Midbrain (tissue), 1 donor: ENCODE data around the gene SNU13.
"Not testable (repeated sequence)": the region's sequence is repeated elsewhere in the genome, so short reads cannot be mapped to it uniquely, and the experiment has no call there.

Experiments
- DNase-seq: peaks from one replicate; lab custom pipeline; 2025; lab: John Stamatoyannopoulos, UW

SNU13 gene

GRCh38 chr22:41681616-41682015 is 7.1 kb downstream of the SNU13 start:
- DNase-seq = no peak

GRCh38 chr22:41676134-41676533 is 12.5 kb downstream of the SNU13 start:
- no peak for DNase-seq

GRCh38 chr22:41674846-41675340 is 13.8 kb downstream of the SNU13 start:
- DNase-seq = no peak

- DNase-seq = no peak
These were observed 15.7 kb downstream of the SNU13 start for GRCh38 chr22:41672780-41673509.

GRCh38 chr22:41672096-41672495 is 16.6 kb downstream of the SNU13 start:
- not testable (repeated sequence) for DNase-seq

GRCh38 chr22:41668971-41669911 is 19.4 kb downstream of the SNU13 start:
- DNase-seq = no peak

- DNase-seq = no peak
These were observed 23.7 kb downstream of the SNU13 start for GRCh38 chr22:41664951-41665350.

- DNase-seq = no peak
These were observed 24.2 kb downstream of the SNU13 start for GRCh38 chr22:41664490-41664889.

- DNase-seq = not testable (repeated sequence)
These were observed 25.1 kb downstream of the SNU13 start for GRCh38 chr22:41663594-41663993.

- no peak for DNase-seq
These were observed 27.0 kb downstream of the SNU13 start for GRCh38 chr22:41661713-41662112.

GRCh38 chr22:41661088-41661487 is 27.6 kb downstream of the SNU13 start:
- no peak for DNase-seq

- no peak for DNase-seq
These were observed 28.3 kb downstream of the SNU13 start for GRCh38 chr22:41660416-41660815.

- no peak for DNase-seq
These were observed 28.7 kb downstream of the SNU13 start for GRCh38 chr22:41659941-41660340.

- DNase-seq = no peak
These were observed 29.8 kb downstream of the SNU13 start for GRCh38 chr22:41658869-41659268.

- DNase-seq = no peak
These were observed 31.0 kb downstream of the SNU13 start for GRCh38 chr22:41657709-41658108.

- no peak for DNase-seq
These were observed 32.1 kb downstream of the SNU13 start for GRCh38 chr22:41656556-41656955.

GRCh38 chr22:41654322-41654721 is 34.3 kb downstream of the SNU13 start:
- DNase-seq = no peak

GRCh38 chr22:41650821-41651220 is 37.8 kb downstream of the SNU13 start:
- DNase-seq = no peak

GRCh38 chr22:41650229-41650628 is 38.4 kb downstream of the SNU13 start:
- DNase-seq = no peak

- no peak for DNase-seq
These were observed 40.2 kb downstream of the SNU13 start for GRCh38 chr22:41648432-41648831.

- no peak for DNase-seq
These were observed 40.9 kb downstream of the SNU13 start for GRCh38 chr22:41647771-41648170.

GRCh38 chr22:41642331-41643110 is 46.1 kb downstream of the SNU13 start:
- no peak for DNase-seq
